GM12878 (cell line): ENCODE results near the gene LIMS1. TPM values are rescaled to one million over a fixed set of nuclear protein-coding genes. Genes with fewer than 3 reads are reported as not detected.

Source experiments
- ATF2 ChIP-seq: IDR thresholded peaks from 2 replicates; pipeline ENCODE4 v1.6.1; 2012; ENCODE audit warnings: low read length, inconsistent platforms
- BACH1 ChIP-seq: fragments of 450-650 bp; IDR thresholded peaks from 2 replicates; pipeline ENCODE4 v1.6.1; 2017; ENCODE audit warnings: mild to moderate bottlenecking, borderline replicate concordance
- BCL11A ChIP-seq: IDR thresholded peaks from 2 replicates; pipeline ENCODE4 v1.6.1; 2011; ENCODE audit warnings: low read depth, low read length
- CHD2 ChIP-seq: IDR thresholded peaks from 2 replicates; pipeline ENCODE4 v1.6.1; 2011; ENCODE audit warnings: low read depth, low read length, improper control_type of control experiment, borderline replicate concordance
- E4F1 ChIP-seq: fragments of 450-650 bp; IDR thresholded peaks from 2 replicates; pipeline ENCODE4 v1.6.1; 2018; ENCODE audit warnings: borderline replicate concordance, mild to moderate bottlenecking; ENCODE audit not compliant: partially characterized antibody
- EP300 ChIP-seq, 2 experiments: fragments of 150-350 bp in 1 of 2; IDR thresholded peaks; 2 replicates each; pipeline ENCODE4 v1.6.1; 2011 to 2012; ENCODE audit warnings: low read depth in 2 of 2, low read length in 2 of 2, borderline replicate concordance in 1 of 2, improper control_type of control experiment in 1 of 2, inconsistent platforms in 1 of 2; ENCODE audit not compliant: control insufficient read depth in 1 of 2
- ESRRA ChIP-seq: IDR thresholded peaks from 2 replicates; pipeline ENCODE4 v1.6.1; 2012; ENCODE audit warnings: mild to moderate bottlenecking, low read length, improper control_type of control experiment
- ETV6 ChIP-seq, 2 experiments: fragments of 450-650 bp in 1 of 2; IDR thresholded peaks in 1 of 2; conservative IDR thresholded peaks in 1 of 2; 2 replicates each; pipeline ENCODE4 v1.6.1; 2014; ENCODE audit warnings: antibody characterized with exemption in 1 of 2, borderline replicate concordance in 1 of 2, low read depth in 1 of 2, mild to moderate bottlenecking in 1 of 2, moderate library complexity in 1 of 2
- GABPA ChIP-seq: IDR thresholded peaks from 2 replicates; pipeline ENCODE4 v1.6.1; 2014; ENCODE audit warnings: antibody characterized with exemption, low read depth, mild to moderate bottlenecking, inconsistent platforms
- IKZF2 ChIP-seq, 2 experiments: fragments of 450-650 bp; IDR thresholded peaks; 2 replicates each; pipeline ENCODE4 v1.6.1; 2017; ENCODE audit warnings: mild to moderate bottlenecking in 2 of 2, moderate library complexity in 2 of 2
- KAT2A ChIP-seq: conservative IDR thresholded peaks from 2 replicates; pipeline ENCODE4 v1.6.1; 2011; ENCODE audit warnings: low read depth, low read length; ENCODE audit not compliant: control insufficient read depth
- LARP7 ChIP-seq: fragments of 450-650 bp; IDR thresholded peaks from 2 replicates; pipeline ENCODE4 v1.6.1; 2017; ENCODE audit warnings: mild to moderate bottlenecking
- MLLT1 ChIP-seq: fragments of 450-650 bp; IDR thresholded peaks from 2 replicates; pipeline ENCODE4 v1.6.1; 2016; ENCODE audit warnings: mild to moderate bottlenecking
- MTA2 ChIP-seq: fragments of 450-650 bp; IDR thresholded peaks from 2 replicates; pipeline ENCODE4 v1.6.1; 2016; ENCODE audit warnings: low read depth, mild to moderate bottlenecking, moderate library complexity
- NFIC ChIP-seq: IDR thresholded peaks from 2 replicates; pipeline ENCODE4 v1.6.1; 2012; ENCODE audit warnings: low read depth, mild to moderate bottlenecking, inconsistent platforms, low read length, moderate library complexity
- NFYB ChIP-seq: IDR thresholded peaks from 2 replicates; pipeline ENCODE4 v1.6.1; 2011; ENCODE audit warnings: low read depth, mild to moderate bottlenecking, low read length, improper control_type of control experiment, moderate library complexity; ENCODE audit not compliant: insufficient read depth
- NR2F1 ChIP-seq: fragments of 450-650 bp; conservative IDR thresholded peaks from 2 replicates; pipeline ENCODE4 v1.6.1; 2017; ENCODE audit warnings: mild to moderate bottlenecking
- RB1 ChIP-seq: fragments of 450-650 bp; formaldehyde crosslinking; IDR thresholded peaks from 2 replicates; pipeline ENCODE4 v1.6.1; 2017; ENCODE audit warnings: mild to moderate bottlenecking, borderline replicate concordance
- RELB ChIP-seq: fragments of 450-650 bp; IDR thresholded peaks from 2 replicates; pipeline ENCODE4 v1.6.1; 2017; ENCODE audit warnings: low read depth, mild to moderate bottlenecking, moderate library complexity
- SIX5 ChIP-seq: IDR thresholded peaks from 2 replicates; pipeline ENCODE4 v1.6.1; 2011; ENCODE audit warnings: mild to moderate bottlenecking, low read depth, low read length, moderate library complexity; ENCODE audit not compliant: severe bottlenecking
- SMAD1 ChIP-seq: fragments of 450-650 bp; IDR thresholded peaks from 2 replicates; pipeline ENCODE4 v1.6.1; 2018; ENCODE audit warnings: mild to moderate bottlenecking, low read depth; ENCODE audit not compliant: partially characterized antibody
- TCF12 ChIP-seq: IDR thresholded peaks from 2 replicates; pipeline ENCODE4 v1.6.1; 2011; ENCODE audit warnings: low read depth, mild to moderate bottlenecking, low read length
- YY1 ChIP-seq: IDR thresholded peaks from 2 replicates; pipeline ENCODE4 v1.6.1; 2011; ENCODE audit warnings: low read depth, mild to moderate bottlenecking, low read length
- ZNF217 ChIP-seq: fragments of 450-650 bp; IDR thresholded peaks from 2 replicates; pipeline ENCODE4 v1.6.1; 2017; ENCODE audit warnings: antibody characterized with exemption, mild to moderate bottlenecking
- polyA plus RNA-seq, 11 experiments: library from polyadenylated mRNA; depleted of rRNA in 4 of 11; unstranded in 6 of 11; stranded (reverse) in 5 of 11; fragments of >200 nt; fragmentation: Nextera tagmentation in 4 of 11; fragmentation: Illumina TruSeq in 1 of 11; extraction: Ambion mirVana in 4 of 11; extraction: Trizol in 1 of 11; gene quantifications; 1 replicate in 1 of 11; 2 replicates in 10 of 11; pipeline versions ENCODE4 v1.2.1 to v1.2.3, GENCODE V29; 2011 to 2016; ENCODE audit warnings: inconsistent platforms in 2 of 11, missing spikeins in 2 of 11, low read depth in 1 of 11
- total RNA-seq, 4 experiments: library from RNA; depleted of rRNA in 3 of 4; stranded (reverse); fragments of >200 nt in 3 of 4; fragmentation: Illumina TruSeq in 1 of 4; extraction: Trizol in 1 of 4; gene quantifications; 2 replicates each; pipeline versions ENCODE4 v1.2.1 to v1.2.3, GENCODE V29; 2013 to 2021

The LIMS1 gene
- total and polyA plus RNA-seq, 10 of the 15 experiments (the other 5 are each of a cell fraction or from before 2014, with no cell fraction given) = 15.7 to 98.1 (median 43.9) TPM

- TF ChIP-seq RELB = peak; percentile 61; the same call in 1 of the 2 replicates
- 0 out of 2 replicates have a peak, but pooled peaks have one; percentile 31 for TF ChIP-seq ATF2
- TF ChIP-seq NR2F1 = peak; percentile 74
- no peak for TF ChIP-seq TCF12
- TF ChIP-seq YY1 = no peak
- peak; percentile 32; the same call in 1 of the 2 replicates for TF ChIP-seq MLLT1
- TF ChIP-seq E4F1 = no peak
- TF ChIP-seq ETV6 (conservative IDR thresholded peaks at IDR 0.05 in 1 of 2, IDR thresholded peaks at IDR 0.05 in 1 of 2; ENCODE audit: borderline replicate concordance in 1 of 2, low read depth in 1 of 2) = peak in 1 of 2 experiments; percentile 44; a peak in 1 of 4 replicates
- TF ChIP-seq RB1 = no peak
- no peak for TF ChIP-seq NFYB
- TF ChIP-seq EP300 (IDR thresholded peaks at IDR 0.05; ENCODE audit: borderline replicate concordance in 1 of 2, control insufficient read depth in 1 of 2, low read depth in 2 of 2, low read length in 2 of 2) = peak in 1 of 2 experiments; percentile 76; a peak in 1 of 4 replicates
- peak; percentile 76 for TF ChIP-seq IKZF2 (IDR thresholded peaks at IDR 0.05)
- TF ChIP-seq CHD2 = 0 out of 2 replicates have a peak, but pooled peaks have one; percentile 60
- no peak for TF ChIP-seq KAT2A
- no peak for TF ChIP-seq GABPA
- peak; percentile 76; the same call in 1 of the 2 replicates for TF ChIP-seq ESRRA
- TF ChIP-seq BCL11A = peak; percentile 80
- no peak for TF ChIP-seq LARP7
- no peak for TF ChIP-seq ZNF217
- peak; percentile 58; the same call in 1 of the 2 replicates for TF ChIP-seq NFIC
- TF ChIP-seq BACH1 = peak; percentile 50; the same call in 1 of the 2 replicates
- TF ChIP-seq MTA2 = peak; percentile 49
- no peak for TF ChIP-seq SMAD1
- TF ChIP-seq SIX5 = no peak
Observed at GRCh38 chr2:108594982-108595464, 60.8 kb downstream of the LIMS1 start (continued).
